Hair follicular keratinocyte (primary cell): Measurements from ENCODE around the gene LIPN. TPM values are rescaled to one million over a fixed set of nuclear protein-coding genes. Genes with fewer than 3 reads are reported as not detected.

ENCODE experiments used
- total RNA-seq: library from RNA; depleted of rRNA; stranded (reverse); fragments of >200 nt; gene quantifications from 2 replicates; pipeline ENCODE4 v1.2.3, GENCODE V29; 2015

LIPN gene, protein sequence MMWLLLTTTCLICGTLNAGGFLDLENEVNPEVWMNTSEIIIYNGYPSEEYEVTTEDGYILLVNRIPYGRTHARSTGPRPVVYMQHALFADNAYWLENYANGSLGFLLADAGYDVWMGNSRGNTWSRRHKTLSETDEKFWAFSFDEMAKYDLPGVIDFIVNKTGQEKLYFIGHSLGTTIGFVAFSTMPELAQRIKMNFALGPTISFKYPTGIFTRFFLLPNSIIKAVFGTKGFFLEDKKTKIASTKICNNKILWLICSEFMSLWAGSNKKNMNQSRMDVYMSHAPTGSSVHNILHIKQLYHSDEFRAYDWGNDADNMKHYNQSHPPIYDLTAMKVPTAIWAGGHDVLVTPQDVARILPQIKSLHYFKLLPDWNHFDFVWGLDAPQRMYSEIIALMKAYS
- total RNA-seq = not detected in 2 replicates

DNA sequence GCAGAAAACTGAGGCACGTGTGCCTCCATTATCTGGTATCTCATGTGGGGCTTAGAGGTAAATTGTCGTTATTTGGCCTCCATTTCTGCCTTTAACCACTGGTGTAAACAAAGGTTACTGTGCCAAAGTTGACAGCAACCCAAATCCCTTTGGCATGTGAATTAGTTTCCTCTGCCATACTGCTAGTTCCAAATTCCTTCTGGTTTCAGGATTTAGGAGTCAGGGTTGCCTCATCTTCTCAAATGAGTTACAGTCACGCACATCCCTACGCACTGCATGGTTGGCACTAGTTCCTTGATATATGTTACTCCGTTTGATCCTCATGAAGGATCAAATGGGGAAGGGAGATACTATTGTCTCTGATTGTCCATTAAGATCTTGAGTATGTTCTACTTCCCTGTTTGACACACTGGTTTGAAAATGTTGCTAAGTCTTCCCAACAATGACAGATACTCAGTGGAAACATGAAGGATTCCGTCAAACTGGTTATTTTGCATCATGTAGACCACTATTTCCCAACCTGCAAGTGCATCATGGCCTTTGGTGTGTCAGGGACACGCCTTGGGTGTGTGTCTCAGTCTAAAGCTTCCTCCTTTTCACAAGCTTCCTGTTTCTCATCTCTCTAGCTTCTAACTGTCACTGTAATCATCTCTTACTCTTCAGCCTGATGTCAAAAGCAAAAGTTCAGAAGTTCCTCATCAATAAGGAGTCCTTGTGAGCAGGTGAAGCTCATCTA lies at the start of gene LIPN:
Gene LIPN, plus strand, starts transcription at position 655 of the 736 bp plus-strand sequence. CDS start 1,386 bp downstream, outside the sequence.

GRCh38 chr10:88802523-88803285 lies 42.9 kb downstream of the LIPN start, which contains the start of gene LIPM:
LIPM (plus strand) TSS chr10:88802730; CDS start chr10:88802897, 167 bp downstream.

Other genes with a start within 250 kb of the LIPN start
- gene RNLS, start 176.7 kb upstream of the LIPN start, total RNA-seq = 9.3 and 16.3 TPM in 2 replicates
- not detected in 2 replicates for gene LIPJ, start 173.3 kb upstream of the LIPN start, total RNA-seq
- not detected in 2 replicates for gene LIPF, start 95.6 kb upstream of the LIPN start, total RNA-seq
- gene LIPK, start 53.8 kb upstream of the LIPN start, total RNA-seq = not detected in 2 replicates
- gene LIPM, start 42.7 kb downstream of the LIPN start, total RNA-seq = not detected in 2 replicates
- 0.31 and 0.42 TPM in 2 replicates for gene ANKRD22, start 91.8 kb downstream of the LIPN start, total RNA-seq
- gene STAMBPL1, start 120.2 kb downstream of the LIPN start, total RNA-seq = 4.9 and 5.2 TPM in 2 replicates
- gene ACTA2, start 192.8 kb downstream of the LIPN start, total RNA-seq = 19.4 and 22.3 TPM in 2 replicates
- 24.7 and 25.5 TPM in 2 replicates for gene FAS, start 230.8 kb downstream of the LIPN start, total RNA-seq